Choroid plexus epithelial cell (primary cell): ENCODE measurements around the gene CCDC61.
A peak's percentile ranks its signal among the peaks of the same experiment; 100 is the strongest.

Experiments
- DNase-seq: peaks from one replicate; pipeline ENCODE4 v3.0.0-alpha.2; 2010; ENCODE audit warnings: low read depth
- H3K4me3 ChIP-seq: 2 replicates; pipeline ENCODE4 v1.5.1; 2011; ENCODE audit warnings: low read depth, mild to moderate bottlenecking, control low read depth, low read length, moderate library complexity
- TF ChIP-seq, protein P1 (sequence below): conservative IDR thresholded peaks from 2 replicates; pipeline ENCODE4 v1.5.1; 2011; ENCODE audit warnings: low read depth, mild to moderate bottlenecking, control low read depth, inconsistent platforms, low read length, moderate library complexity

Gene CCDC61

DNA sequence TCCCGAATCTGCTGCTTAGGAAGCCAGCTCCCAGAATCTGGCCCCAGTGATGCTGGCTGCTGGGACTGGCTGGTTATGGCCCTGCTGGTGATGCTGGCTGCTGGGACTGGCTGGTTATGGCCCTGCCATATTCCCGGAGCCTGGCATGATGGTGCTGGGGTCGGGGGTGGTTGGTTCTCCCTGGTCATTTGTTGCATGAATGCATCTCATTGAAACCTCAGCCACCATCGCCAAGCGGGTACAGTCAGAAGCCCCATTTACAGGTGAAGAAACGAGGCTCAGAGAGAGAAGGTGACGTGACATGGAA, 25.5 kb downstream of the CCDC61 start:
- no peak for DNase-seq
- H3K4me3 ChIP-seq = no peak overlapping the region
- TF ChIP-seq, protein P1, sequence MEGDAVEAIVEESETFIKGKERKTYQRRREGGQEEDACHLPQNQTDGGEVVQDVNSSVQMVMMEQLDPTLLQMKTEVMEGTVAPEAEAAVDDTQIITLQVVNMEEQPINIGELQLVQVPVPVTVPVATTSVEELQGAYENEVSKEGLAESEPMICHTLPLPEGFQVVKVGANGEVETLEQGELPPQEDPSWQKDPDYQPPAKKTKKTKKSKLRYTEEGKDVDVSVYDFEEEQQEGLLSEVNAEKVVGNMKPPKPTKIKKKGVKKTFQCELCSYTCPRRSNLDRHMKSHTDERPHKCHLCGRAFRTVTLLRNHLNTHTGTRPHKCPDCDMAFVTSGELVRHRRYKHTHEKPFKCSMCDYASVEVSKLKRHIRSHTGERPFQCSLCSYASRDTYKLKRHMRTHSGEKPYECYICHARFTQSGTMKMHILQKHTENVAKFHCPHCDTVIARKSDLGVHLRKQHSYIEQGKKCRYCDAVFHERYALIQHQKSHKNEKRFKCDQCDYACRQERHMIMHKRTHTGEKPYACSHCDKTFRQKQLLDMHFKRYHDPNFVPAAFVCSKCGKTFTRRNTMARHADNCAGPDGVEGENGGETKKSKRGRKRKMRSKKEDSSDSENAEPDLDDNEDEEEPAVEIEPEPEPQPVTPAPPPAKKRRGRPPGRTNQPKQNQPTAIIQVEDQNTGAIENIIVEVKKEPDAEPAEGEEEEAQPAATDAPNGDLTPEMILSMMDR = no peak

DNA sequence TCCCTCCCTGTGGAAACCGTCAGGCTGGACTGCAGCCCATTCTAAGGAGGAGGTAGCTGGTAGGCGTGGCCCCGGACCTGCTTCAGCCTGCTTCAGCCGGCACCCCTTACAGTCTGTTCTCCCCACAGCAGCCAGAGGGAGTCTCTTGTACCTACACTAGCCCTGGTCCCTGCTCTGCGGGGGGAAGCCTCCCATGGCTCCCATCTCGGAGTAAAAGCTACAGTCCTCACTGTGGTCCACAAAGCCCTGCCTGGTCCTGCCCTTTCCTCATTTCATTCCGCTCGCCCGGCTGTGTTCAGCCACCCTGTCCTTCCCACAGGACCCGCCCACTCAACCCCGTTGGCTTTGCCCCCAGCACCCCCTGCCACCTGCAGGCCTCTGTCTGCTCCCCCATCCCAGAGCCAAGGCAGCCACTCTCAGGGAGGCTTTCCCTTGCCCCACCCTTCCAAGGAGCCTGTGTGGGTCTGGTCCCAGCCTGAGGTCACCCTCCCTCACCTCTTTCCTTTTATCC, 26.3 kb downstream of the CCDC61 start:
- DNase-seq = no peak
- no peak overlapping the region for H3K4me3 ChIP-seq

DNA sequence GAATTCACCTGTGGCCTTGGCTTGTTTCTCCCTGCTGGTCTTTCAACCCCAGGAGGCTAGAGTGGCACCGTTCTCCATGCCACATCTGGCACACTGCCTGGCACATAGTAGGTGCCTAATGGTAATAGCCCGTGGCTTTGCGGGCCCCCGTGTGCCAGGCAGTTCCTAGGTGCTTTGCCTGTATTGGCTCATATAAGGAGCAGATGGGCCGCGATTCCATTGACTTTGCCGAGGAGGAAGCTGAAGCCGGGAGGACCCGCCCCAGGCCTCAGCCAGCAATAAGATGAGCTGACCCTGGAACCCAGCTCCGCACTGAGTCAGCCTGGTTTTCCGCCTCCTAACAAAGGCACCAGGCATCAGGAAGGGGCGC, 26.8 kb downstream of the CCDC61 start:
- TF ChIP-seq, protein P1 = no peak
- DNase-seq = no peak
- H3K4me3 ChIP-seq = no peak overlapping the region

More for the DNA sequence above, 26.3 kb downstream of the CCDC61 start:
- TF ChIP-seq, protein P1 = peak; percentile 10

DNA sequence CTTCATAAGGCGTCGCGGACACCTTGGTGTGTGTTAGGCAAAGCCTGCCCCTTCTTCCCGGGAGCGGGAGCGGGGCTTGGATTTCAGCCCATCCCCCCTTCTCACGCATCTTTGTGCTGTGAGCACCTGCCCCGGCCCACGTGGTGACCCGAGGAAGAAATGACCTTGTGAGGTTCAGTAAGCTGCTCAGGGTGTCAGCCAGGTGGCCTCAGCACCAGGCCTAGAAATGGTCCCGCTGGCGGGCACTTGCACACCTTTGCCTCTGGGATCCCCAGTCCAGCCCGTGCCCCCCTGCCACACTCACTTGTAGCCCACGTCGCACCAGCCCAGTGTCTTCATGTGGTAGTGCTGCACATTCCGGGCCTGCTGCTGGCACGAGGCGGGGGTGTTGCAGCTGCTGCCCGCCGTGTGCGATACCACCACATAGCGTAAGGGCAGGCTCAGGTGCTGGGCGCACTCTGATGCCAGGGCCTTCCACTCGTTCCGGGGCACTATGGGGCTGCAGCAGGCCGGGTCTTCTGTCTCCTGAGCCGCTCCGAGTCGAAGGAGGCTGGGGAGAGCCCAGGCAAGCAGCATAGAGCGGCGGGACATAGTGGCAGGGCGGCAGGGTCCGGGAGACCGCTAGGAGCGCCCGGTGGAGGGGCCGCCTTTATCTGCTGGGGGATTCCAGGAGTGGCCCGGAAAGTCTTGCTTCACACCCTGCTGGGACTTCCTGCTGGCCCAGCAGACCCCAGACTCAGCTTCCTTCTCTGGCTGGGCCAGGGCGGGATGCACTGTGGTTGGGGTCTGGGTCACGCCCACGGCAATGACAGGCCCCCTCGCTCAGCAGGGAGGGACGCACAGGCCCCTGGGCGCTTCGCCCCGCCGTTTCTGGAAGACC, 27.4 kb downstream of the CCDC61 start, which contains the start of gene PGLYRP1:
PGLYRP1 (minus strand) TSS at position 623 of the 880 bp plus-strand sequence; CDS start at position 591, 32 bp downstream.
- TF ChIP-seq, protein P1 = no peak
- H3K4me3 ChIP-seq = no peak within 1 kb of the TSS
- DNase-seq = no peak

DNA sequence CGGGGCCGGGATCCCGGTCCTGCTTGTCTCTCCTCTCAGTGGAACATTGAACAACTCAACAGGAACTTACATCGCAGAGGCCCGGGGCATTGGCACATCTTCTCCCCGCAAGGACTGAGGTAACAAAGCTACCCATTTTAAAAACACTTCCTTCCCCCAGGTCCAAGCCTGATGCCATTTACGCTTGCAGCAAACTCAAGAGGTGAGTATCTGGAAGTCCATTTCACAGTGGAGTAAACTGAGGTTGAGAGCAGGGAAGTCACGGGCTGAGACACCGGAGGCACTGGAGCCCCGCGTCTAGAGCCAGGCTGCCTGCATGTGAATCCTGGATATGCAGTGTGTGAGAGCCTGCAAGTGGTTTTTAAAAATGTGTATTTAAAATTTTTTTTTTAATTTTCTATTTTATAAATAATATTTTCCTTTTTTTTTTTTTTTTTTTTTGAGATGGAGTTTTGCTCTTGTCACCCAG, 28.1 kb downstream of the CCDC61 start:
- DNase-seq = no peak
- H3K4me3 ChIP-seq = no peak overlapping the region
- TF ChIP-seq, protein P1 = no peak

DNA sequence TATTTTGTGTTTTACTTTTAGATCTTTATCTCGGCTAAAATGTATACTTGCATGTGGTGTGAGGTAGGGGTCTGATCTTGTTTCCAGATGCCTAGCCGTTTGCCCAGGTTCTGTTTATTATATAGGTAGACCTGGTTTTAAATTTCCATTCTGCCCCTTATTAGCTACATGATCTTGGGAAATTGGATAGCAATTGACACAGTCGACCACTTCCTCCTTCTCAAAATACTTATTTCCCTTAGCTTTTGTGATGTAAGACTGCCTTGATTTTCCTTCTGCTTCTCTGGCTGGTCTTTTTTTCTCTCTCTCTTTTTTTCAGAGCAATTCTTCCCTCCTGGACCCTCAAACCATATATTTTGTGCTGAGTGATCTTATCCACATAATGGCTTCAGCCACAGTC, 30.6 kb downstream of the CCDC61 start:
- H3K4me3 ChIP-seq = no peak overlapping the region
- DNase-seq = no peak
- TF ChIP-seq, protein P1 = no peak
